DMS 273 (cell line): ENCODE data around the gene PCDHB8.
"Not testable (repeated sequence)": the region's sequence is repeated elsewhere in the genome, so short reads cannot be mapped to it uniquely, and the experiment has no call there.

Experiments
- DNase-seq: peaks from one replicate; lab custom pipeline; 2025; ENCODE audit not compliant: unreplicated experiment; lab: John Stamatoyannopoulos, UW

Gene PCDHB8

DNA sequence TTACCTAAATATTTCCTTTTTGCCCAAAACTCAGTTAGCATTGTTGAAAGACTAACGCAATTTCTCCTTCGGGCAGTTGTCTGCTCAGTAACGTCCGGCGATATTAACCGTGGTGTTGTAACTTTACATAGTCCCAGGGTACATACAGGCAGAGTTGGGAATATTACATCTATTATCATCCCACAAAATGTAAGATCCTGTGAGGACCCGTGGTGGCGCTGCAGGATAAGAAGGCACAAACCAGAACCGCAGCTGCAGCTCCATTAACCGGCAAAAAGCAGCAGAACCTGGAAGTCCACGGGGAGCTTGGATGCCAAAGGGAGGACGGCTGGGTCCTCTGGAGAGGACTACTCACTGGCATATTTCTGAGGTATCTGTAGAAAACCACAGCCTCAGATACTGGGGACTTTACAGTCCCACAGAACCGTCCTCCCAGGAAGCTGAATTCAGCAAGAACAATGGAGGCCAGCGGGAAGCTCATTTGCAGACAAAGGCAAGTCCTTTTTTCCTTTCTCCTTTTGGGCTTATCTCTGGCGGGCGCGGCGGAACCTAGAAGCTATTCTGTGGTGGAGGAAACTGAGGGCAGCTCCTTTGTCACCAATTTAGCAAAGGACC, at the start of gene PCDHB8:
Gene PCDHB8 (plus strand): TSS at position 214 of the 615 bp plus-strand sequence. CDS start 245 bp downstream, at position 459.
- DNase-seq = peak; percentile 38

DNA sequence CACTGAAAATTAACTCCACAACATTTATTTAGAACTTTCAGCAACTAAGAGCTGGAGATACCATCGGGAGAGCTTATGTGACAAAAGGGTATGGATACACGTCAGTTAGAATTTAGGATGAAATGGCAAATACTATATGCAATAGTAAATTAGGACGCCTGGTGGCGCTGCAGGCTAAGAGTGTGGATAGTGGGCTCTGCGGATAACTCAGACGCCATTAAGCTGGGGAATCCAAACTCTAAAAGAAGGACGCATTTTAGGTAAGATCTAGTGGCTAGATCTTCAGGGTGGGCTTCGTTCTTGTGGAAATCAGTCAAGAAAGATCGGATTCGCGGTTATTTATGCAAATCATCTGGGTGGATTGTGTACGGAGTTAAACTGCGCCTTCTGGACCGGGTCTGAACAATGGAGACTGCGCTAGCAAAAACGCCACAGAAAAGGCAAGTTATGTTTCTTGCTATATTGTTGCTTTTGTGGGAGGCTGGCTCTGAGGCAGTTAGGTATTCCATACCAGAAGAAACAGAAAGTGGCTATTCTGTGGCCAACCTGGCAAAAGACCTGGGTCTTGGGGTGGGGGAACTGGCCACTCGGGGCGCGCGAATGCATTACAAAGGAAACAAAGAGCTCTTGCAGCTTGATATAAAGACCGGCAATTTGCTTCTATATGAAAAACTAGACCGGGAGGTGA, 42.4 kb upstream of the PCDHB8 start, which contains the start of gene PCDHB5:
Gene PCDHB5 (plus strand): TSS at position 177 of the 688 bp plus-strand sequence. CDS start 229 bp downstream, at position 406.
- peak; percentile 33 for DNase-seq

DNA sequence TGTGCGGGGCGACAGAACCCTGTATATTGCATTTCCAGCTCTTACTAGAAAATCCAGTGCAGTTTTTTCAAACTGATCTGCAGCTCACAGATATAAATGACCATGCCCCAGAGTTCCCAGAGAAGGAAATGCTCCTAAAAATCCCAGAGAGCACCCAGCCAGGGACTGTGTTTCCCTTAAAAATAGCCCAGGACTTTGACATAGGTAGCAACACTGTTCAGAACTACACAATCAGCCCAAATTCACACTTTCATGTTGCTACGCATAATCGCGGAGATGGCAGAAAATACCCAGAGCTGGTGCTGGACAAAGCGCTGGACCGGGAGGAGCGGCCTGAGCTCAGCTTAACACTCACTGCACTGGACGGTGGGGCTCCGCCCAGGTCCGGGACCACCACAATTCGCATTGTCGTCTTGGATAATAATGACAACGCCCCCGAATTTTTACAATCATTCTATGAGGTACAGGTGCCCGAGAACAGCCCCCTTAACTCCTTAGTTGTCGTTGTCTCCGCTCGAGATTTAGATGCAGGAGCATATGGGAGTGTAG, 41.8 kb upstream of the PCDHB8 start:
- no peak for DNase-seq

DNA sequence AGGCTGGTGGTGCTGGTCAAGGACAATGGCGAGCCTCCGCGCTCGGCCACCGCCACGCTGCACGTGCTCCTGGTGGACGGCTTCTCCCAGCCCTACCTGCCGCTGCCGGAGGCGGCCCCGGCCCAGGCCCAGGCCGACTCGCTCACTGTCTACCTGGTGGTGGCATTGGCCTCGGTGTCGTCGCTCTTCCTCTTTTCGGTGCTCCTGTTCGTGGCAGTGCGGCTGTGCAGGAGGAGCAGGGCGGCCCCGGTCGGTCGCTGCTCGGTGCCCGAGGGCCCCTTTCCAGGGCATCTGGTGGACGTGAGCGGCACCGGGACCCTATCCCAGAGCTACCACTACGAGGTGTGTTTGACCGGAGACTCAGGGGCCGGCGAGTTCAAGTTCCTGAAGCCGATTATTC, 40.2 kb upstream of the PCDHB8 start:
- not testable (repeated sequence) for DNase-seq

DNA sequence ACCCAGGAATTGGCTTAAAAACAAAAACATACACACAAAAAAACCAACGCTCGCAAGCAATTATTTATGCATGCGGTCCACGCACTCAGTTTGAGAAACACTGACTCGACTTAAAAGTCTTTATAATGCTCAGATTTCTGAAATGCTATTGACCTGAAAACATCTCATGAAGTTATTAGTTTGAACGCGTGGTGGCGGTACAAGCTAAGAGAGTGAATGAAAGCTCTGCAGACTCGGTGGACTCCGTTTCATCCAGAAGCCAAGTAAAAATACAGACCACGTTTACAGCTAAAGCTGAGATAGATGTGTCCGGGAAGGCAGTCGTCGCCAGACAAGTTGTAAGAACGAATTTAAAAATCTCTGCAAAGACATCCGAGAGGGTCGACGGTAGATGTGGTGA, 27.8 kb upstream of the PCDHB8 start, which contains the start of gene PCDHB6:
Gene PCDHB6 (plus strand): TSS at position 246 of the 400 bp plus-strand sequence. CDS start 201 bp downstream, outside the sequence.
- peak; percentile 1 for DNase-seq

DNA sequence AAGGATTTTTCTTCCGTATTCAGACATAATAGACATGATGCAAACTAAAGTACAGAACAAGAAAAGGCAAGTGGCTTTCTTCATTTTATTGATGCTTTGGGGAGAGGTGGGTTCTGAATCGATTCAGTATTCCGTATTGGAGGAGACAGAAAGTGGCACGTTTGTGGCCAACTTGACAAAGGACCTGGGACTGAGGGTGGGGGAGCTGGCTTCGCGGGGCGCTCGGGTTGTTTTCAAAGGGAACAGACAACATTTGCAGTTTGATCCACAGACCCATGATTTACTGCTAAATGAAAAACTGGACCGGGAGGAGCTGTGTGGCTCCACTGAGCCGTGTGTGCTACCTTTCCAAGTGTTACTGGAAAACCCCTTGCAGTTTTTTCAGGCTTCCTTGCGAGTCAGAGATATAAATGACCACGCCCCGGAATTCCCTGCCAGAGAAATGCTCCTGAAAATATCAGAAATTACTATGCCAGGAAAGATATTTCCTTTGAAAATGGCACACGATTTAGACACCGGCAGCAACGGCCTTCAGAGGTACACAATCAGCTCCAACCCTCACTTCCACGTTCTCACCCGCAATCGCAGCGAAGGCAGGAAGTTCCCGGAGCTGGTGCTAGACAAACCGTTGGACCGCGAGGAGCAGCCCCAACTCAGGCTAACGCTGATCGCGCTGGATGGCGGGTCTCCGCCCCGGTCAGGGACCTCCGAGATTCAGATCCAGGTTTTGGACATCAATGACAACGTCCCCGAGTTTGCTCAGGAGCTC, 27.2 kb upstream of the PCDHB8 start:
- DNase-seq = no peak

DNA sequence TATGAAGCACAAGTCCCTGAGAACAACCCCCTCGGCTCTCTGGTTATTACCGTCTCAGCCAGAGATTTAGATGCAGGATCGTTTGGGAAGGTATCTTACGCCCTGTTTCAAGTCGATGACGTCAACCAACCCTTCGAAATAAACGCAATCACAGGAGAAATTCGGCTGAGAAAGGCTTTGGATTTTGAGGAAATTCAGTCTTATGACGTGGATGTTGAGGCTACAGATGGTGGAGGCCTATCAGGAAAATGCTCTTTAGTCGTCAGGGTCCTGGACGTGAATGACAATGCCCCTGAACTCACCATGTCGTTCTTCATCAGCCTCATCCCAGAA, 26.6 kb upstream of the PCDHB8 start:
- DNase-seq = no peak

DNA sequence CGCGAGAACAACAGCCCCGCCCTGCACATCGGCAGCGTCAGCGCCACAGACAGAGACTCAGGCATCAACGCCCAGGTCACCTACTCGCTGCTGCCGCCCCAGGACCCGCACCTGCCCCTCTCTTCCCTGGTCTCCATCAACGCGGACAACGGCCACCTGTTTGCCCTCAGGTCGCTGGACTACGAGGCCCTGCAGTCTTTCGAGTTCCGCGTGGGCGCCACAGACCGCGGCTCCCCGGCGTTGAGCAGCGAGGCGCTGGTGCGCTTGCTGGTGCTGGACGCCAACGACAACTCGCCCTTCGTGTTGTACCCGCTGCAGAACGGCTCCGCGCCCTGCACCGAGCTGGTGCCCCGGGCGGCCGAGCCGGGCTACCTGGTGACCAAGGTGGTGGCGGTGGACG, 26.0 kb upstream of the PCDHB8 start:
- DNase-seq = not testable (repeated sequence)

DNA sequence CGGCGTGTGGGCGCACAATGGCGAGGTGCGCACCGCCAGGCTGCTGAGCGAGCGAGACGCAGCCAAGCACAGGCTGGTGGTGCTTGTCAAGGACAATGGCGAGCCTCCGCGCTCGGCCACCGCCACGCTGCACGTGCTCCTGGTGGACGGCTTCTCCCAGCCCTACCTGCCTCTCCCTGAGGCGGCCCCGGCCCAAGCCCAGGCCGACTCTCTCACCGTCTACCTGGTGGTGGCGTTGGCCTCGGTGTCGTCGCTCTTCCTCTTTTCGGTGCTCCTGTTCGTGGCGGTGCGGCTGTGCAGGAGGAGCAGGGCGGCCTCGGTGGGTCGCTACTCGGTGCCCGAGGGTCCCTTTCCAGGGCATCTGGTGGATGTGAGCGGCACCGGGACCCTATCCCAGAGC, 25.5 kb upstream of the PCDHB8 start:
- not testable (repeated sequence) for DNase-seq

DNA sequence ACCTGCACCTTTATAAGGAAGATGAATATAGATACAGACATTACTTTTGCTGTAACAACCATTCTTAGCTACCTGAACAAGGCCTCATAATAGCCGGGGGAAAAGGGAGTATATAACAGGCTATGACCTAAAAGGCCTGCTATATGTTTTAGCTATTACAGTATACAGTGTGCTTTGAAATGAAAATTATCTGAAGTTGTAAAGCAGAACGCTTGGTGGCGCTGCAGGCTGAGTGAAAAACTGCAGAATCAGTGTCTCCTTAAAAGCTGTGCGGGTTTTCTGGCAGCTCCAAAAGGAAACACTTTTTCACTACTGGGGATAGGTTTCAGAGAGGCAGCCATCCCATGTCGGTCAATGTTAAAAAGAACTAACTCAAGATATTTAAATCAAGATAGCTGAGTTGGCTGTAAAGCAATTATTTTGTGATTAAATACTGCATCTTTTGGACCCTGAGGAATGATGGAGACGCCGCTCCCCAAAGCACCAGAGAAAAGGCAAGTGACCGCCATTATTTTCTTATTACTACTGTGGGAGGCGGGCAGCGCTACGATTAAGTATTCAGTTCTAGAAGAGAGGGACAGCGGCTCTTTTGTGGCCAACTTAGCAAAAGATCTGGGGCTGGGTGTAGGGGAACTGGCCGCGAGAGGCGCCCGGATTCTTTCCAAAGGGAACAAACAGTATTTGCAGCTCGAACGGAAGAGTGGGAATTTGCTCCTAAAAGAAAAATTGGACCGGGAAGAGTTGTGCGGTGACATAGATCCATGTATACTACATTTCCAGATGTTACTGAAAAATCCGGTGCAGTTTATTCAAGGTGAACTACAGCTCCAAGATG, 21.8 kb upstream of the PCDHB8 start:
- DNase-seq = peak; percentile 48

DNA sequence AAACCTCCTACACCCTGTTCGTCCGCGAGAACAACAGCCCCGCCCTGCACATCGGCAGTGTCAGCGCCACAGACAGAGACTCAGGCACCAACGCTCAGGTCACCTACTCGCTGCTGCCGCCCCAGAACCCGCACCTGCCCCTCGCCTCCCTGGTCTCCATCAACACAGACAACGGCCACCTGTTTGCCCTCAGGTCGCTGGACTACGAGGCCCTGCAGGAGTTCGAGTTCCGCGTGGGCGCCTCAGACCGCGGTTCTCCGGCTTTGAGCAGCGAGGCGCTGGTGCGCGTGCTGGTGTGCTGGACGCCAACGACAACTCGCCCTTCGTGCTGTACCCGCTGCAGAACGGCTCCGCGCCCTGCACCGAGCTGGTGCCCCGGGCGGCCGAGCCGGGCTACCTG, 20.2 kb upstream of the PCDHB8 start:
- not testable (repeated sequence) for DNase-seq

DNA sequence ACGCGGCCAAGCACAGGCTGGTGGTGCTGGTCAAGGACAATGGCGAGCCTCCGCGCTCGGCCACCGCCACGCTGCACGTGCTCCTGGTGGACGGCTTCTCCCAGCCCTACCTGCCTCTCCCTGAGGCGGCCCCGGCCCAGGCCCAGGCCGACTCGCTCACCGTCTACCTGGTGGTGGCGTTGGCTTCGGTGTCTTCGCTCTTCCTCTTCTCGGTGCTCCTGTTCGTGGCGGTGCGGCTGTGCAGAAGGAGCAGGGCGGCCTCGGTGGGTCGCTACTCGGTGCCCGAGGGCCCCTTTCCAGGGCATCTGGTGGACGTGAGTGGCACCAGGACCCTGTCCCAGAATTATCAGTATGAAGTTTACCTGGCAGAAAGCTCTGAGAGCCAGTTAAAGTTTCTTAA, 19.7 kb upstream of the PCDHB8 start:
- DNase-seq = not testable (repeated sequence)

DNA sequence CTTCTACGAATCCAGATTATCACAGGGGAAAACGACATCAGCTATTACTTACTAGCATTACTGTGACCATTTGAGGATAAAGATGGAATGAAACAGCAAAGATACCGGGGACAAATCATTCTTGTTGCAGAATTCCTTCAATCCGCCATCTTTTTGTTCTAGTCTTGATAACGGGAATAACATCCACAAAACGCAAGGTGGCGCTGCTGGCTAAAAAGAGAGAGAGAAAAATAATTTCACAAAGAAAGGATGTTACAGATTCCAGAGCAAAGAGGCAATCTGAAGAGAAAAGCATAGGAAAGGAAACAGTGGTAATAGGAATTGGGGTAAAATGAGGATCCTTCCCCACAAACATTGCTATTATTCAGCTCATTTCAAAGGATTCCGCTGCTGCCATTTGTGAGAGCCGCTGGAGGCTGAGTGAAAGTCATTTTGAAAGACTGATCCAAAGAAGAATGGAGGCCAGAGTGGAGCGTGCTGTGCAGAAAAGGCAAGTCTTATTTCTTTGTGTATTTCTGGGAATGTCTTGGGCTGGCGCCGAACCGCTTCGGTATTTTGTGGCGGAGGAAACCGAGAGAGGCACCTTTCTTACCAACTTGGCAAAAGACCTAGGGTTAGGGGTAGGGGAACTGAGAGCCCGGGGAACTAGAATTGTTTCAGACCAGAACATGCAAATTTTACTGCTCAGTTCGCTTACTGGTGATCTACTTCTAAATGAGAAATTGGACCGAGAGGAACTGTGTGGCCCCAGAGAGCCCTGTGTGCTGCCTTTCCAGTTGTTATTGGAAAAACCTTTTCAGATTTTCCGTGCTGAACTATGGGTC, 5.0 kb upstream of the PCDHB8 start, which contains the start of gene PCDHB7:
Gene PCDHB7 (plus strand): TSS at position 264 of the 824 bp plus-strand sequence. CDS start 192 bp downstream, at position 456.
- DNase-seq = peak; percentile 50

DNA sequence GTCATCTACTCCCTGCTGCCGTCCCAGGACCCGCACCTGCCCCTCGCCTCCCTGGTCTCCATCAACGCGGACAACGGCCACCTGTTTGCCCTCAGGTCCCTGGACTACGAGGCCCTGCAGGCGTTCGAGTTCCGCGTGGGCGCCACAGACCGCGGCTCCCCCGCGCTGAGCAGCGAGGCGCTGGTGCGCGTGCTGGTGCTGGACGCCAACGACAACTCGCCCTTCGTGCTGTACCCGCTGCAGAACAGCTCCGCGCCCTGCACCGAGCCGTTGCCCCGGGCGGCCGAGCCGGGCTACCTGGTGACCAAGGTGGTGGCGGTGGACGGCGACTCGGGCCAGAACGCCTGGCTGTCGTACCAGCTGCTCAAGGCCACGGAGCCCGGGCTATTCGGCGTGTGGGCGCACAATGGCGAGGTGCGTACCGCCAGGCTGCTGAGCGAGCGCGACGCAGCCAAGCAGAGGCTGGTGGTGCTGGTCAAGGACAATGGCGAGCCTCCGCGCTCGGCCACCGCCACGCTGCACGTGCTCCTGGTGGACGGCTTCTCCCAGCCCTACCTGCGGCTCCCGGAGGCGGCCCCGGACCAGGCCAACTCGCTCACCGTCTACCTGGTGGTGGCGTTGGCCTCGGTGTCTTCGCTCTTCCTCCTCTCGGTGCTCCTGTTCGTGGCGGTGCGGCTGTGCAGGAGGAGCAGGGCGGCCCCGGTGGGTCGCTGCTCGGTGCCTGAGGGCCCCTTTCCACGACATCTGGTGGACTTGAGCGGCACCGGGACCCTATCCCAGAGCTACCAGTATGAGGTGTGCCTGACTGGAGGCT, 3.1 kb upstream of the PCDHB8 start:
- not testable (repeated sequence) for DNase-seq

DNA sequence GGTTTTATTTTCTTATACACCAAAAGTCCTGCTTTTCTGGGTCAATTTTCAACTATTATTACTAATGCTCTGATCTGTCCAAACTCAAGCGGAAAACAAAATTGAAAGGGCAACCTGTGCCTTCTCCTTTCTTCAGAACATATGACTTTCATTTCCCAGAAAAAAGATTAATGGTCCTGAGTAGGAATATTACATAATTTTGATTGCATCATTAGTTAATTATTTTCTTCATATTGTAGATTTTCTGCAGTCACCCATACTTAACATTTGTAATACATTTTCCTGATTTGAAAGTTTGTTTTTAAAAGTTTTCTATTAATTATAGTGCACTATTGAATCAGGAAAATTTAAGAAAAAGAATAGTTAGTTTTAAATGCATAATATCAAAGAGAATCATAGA, 1.7 kb upstream of the PCDHB8 start:
- DNase-seq = no peak

DNA sequence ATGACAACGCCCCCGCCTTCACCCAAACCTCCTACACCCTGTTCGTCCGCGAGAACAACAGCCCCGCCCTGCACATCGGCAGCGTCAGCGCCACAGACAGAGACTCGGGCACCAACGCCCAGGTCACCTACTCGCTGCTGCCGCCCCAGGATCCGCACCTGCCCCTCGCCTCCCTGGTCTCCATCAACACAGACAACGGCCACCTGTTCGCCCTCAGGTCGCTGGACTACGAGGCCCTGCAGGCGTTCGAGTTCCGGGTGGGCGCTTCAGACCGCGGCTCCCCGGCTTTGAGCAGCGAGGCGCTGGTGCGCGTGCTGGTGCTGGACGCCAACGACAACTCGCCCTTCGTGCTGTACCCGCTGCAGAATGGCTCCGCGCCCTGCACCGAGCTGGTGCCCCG, 1.8 kb downstream of the PCDHB8 start:
- not testable (repeated sequence) for DNase-seq

DNA sequence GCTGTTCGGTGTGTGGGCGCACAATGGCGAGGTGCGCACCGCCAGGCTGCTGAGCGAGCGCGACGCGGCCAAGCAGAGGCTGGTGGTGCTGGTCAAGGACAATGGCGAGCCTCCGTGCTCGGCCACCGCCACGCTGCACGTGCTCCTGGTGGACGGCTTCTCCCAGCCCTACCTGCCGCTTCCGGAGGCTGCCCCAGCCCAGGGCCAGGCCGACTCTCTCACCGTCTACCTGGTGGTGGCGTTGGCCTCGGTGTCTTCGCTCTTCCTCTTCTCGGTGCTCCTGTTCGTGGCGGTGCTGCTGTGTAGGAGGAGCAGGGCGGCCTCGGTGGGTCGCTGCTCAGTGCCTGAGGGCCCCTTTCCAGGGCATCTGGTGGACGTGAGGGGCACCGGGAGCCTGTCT, 2.3 kb downstream of the PCDHB8 start:
- DNase-seq = not testable (repeated sequence)

DNA sequence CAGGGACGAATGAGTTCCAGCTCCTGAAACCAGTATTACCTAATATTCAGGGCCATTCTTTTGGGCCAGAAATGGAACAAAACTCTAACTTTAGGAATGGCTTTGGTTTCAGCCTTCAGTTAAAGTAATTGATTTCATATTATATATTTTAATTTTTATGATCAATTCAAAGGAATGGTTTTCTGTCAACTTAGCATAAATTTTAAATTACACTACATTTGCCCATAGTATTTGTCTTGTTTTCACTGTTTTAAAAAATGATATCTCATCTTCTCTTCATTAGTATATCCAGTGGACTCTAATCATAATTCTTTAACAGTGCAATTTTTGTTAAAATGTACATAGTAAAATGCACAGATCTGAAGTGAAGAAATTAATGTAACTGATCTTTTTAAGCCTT, 2.7 kb downstream of the PCDHB8 start:
- no peak for DNase-seq

DNA sequence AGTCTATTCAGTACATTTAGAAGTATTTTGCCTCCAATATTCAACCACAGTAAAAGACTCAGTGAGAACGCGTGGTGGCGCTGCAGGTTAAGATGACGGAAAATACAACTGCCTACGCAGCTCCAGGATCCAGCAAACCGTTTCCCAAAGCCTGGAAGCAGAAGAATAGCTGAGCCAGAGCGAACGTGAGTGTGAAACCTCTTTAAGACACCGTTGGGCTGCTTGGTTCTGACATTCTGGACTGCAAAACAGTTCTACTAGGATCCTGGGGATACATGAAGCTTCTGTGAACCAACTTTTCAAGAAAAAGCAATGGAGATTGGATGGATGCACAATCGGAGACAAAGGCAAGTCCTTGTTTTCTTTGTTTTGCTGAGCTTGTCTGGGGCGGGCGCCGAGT, 4.7 kb downstream of the PCDHB8 start, which contains the start of gene PCDHB16:
Gene PCDHB16 (plus strand): TSS at position 140 of the 400 bp plus-strand sequence. CDS start 173 bp downstream, at position 313.
- DNase-seq = no peak
